Activated B cell treated with CpG ODN at 0.5 μM for 24 hours (primary cell): ENCODE data around the gene PIP5K1B. TPM values are rescaled to one million over a fixed set of nuclear protein-coding genes. Genes with fewer than 3 reads are reported as not detected.
"Not testable (repeated sequence)": the region's sequence is repeated elsewhere in the genome, so short reads cannot be mapped to it uniquely, and the experiment has no call there.

Experiments
- ATAC-seq: fragments of 200-7000 bp; cut with Tn5 transposase; one replicate; pipeline ENCODE4 v1.10.0; 2021; ENCODE audit warnings: low read depth, mild to moderate bottlenecking, moderate library complexity
- CTCF ChIA-PET: fragments of 350-600 bp; sonication (Branson Sonifier 250); formaldehyde crosslinking; loops from one replicate; lab custom pipeline; 2021; ENCODE audit warnings: antibody characterized with exemption; lab: Charles Lee
- POLR2A ChIA-PET: fragments of 350-600 bp; sonication (Branson Sonifier 250); formaldehyde crosslinking; loops from one replicate; lab custom pipeline; 2021; ENCODE audit warnings: antibody characterized with exemption; lab: Charles Lee
- DNase-seq: peaks from one replicate; pipeline ENCODE4 v3.0.0; 2022
- H3K27ac Mint-ChIP-seq: one replicate; pipeline ENCODE4 v1.8.0; 2020; ENCODE audit warnings: mixed read lengths
- H3K27me3 Mint-ChIP-seq: one replicate; pipeline ENCODE4 v1.8.0; 2021; ENCODE audit warnings: mixed read lengths
- H3K36me3 Mint-ChIP-seq: one replicate; pipeline ENCODE4 v1.8.0; 2021; ENCODE audit warnings: low read depth, mixed read lengths
- H3K4me1 Mint-ChIP-seq: one replicate; pipeline ENCODE4 v1.8.0; 2021; ENCODE audit warnings: mixed read lengths
- H3K4me3 Mint-ChIP-seq: one replicate; pipeline ENCODE4 v1.8.0; 2020; ENCODE audit warnings: mild to moderate bottlenecking, mixed read lengths
- H3K9me3 Mint-ChIP-seq: one replicate; pipeline ENCODE4 v1.8.0; 2020; ENCODE audit warnings: mixed read lengths
- CTCF ChIP-seq: fragments of 200-600 bp; IDR thresholded peaks from one replicate; pipeline ENCODE4 v1.8.0; 2022; ENCODE audit warnings: antibody characterized with exemption, mild to moderate bottlenecking
- intact Hi-C: fragments of 100-400 bp; cut with micrococcal nuclease; formaldehyde crosslinking; loops from one replicate; pipeline ENCODE4 v1.15.1; 2024
- total RNA-seq: library from RNA; stranded (reverse); gene quantifications from 2 replicates; pipeline ENCODE4 v1.2.3, GENCODE V29; 2022

PIP5K1B gene
- total RNA-seq, 1 donor from 2014 or later = 22.0 TPM

DNA sequence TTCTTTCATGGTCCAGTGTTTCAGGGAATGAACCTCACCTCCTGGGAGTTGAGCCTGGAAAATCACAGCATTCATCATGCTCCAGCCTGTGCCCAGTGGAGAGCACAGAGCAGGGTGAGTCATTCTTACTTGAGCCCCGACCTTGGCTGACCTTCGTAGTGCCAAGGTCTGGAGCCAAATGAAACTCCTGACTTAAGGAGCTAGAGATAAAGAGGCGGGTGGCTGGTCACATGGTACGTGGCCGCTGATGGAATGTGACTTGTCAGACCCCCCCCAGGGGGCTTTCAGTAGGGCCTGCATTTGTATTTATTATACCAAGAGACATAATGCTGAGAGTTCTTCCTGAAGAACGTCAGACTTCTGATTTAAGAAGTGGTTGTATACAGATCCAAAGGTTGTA lies 15.0 kb upstream of the PIP5K1B start:
- ChIA-PET POLR2A (no interaction called here), CTCF (no interaction called here)
- intact Hi-C loops = no loop called here
- ATAC-seq (no peak), DNase-seq (no peak)
- Mint-ChIP-seq H3K36me3 (no peaks in the 10 kb centered on the region), H3K27ac (no peak overlapping the region), H3K9me3 (no peaks in the 10 kb centered on the region), H3K27me3 (no peaks in the 10 kb centered on the region), H3K4me1 (peaks cover 9% of the 10 kb centered on the region), H3K4me3 (no peak overlapping the region)
- TF ChIP-seq CTCF = no peak

DNA sequence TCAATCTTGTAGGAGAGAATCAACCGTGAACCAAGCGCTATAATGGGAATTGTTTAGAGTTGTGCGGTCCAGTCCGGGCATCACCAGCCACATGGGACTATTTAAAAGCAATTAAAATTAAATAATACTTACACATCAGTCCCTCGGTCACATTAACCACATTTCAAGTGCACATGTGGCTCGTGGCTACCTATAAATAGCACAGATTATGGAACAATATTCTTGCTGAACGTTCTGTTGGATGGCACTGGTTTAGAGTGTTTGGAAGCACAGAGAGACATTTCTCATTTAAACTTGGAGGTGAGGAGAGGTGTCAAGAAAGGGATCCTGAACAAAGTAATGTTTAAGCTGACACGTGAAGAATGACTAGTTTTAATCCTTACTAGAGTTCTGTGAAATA lies 12.5 kb upstream of the PIP5K1B start:
- Mint-ChIP-seq H3K27me3 (no peaks in the 10 kb centered on the region), H3K27ac (no peak overlapping the region), H3K4me1 (no peaks in the 10 kb centered on the region), H3K9me3 (no peaks in the 10 kb centered on the region), H3K36me3 (no peaks in the 10 kb centered on the region), H3K4me3 (no peak overlapping the region)
- ATAC-seq = no peak
- DNase-seq = no peak
- no peak for TF ChIP-seq CTCF
- ChIA-PET POLR2A (no interaction called here), CTCF (no interaction called here)
- intact Hi-C loops = no loop called here

- DNase-seq = no peak
- CTCF ChIA-PET = no interaction called here
- intact Hi-C loops = no loop called here
- Mint-ChIP-seq H3K4me1 (peaks cover 9% of the 10 kb centered on the region), H3K36me3 (no peaks in the 10 kb centered on the region), H3K27ac (no peak overlapping the region), H3K9me3 (no peaks in the 10 kb centered on the region), H3K4me3 (no peak overlapping the region), H3K27me3 (peaks cover 2% of the 10 kb centered on the region)
- TF ChIP-seq CTCF = no peak
- no peak for ATAC-seq
- POLR2A ChIA-PET = no interaction called here
These were observed 10.9 kb upstream of the PIP5K1B start for GRCh38 chr9:68694125-68694524.

DNA sequence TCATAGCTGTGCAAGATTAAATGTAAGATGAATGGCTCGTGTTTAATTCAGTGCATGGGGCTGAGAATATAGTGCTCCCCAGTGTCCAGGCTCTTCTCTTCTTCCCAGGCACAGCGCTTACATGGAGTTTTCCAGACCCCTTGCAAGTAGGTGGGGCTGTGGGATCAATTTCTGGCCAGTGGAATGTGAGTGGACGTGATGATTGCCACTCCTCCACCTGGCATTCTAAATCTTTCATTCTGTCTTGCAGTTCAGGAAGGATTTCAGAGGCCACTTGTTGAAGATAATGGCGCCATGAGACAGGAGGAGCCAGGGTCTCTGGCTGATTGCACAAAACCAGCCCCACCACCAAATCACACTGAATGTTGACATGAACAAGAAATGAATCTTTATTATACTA lies 7.2 kb upstream of the PIP5K1B start:
- Mint-ChIP-seq H3K27me3 (peaks cover 4% of the 10 kb centered on the region), H3K36me3 (no peaks in the 10 kb centered on the region), H3K27ac (no peak overlapping the region), H3K4me3 (no peak overlapping the region), H3K9me3 (no peaks in the 10 kb centered on the region), H3K4me1 (peaks cover 13% of the 10 kb centered on the region)
- ATAC-seq = no peak
- no peak for TF ChIP-seq CTCF
- ChIA-PET POLR2A (no interaction called here), CTCF (interaction anchor here (1.3 kb wide), 1 partner anchor 12 kb away, joined by 6 read pairs; no protein-coding TSS in a partner anchor)
- intact Hi-C loops = no loop called here
- no peak for DNase-seq

- Mint-ChIP-seq H3K4me1 (peaks cover 17% of the 10 kb centered on the region), H3K27ac (no peak overlapping the region), H3K9me3 (no peaks in the 10 kb centered on the region), H3K27me3 (peaks cover 4% of the 10 kb centered on the region), H3K4me3 (no peak overlapping the region), H3K36me3 (no peaks in the 10 kb centered on the region)
- ChIA-PET CTCF (no interaction called here), POLR2A (no interaction called here)
- ATAC-seq (no peak), DNase-seq (no peak)
- intact Hi-C loops = no loop called here
- no peak for TF ChIP-seq CTCF
These were observed 6.0 kb upstream of the PIP5K1B start for GRCh38 chr9:68698943-68699509.

DNA sequence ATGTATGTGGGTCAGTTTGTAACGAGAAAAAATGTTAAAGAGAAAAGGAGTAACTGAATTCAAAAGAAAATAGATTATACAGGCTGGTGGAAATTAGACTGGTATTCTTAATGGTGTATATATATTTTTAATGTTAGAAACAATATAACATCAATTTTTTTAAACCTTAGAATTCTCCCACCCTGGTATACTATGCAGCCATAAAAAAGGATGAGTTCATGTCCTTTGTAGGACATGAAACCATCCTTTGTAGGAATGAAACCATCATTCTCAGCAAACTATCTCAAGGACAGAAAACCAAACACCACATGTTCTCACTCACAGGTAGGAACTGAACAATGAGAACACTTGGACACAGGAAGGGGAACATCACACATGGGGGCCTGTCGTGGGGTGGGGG lies 5.4 kb upstream of the PIP5K1B start:
- H3K27me3 Mint-ChIP-seq, DNase-seq, ATAC-seq, H3K4me3 Mint-ChIP-seq, H3K9me3 Mint-ChIP-seq, H3K27ac Mint-ChIP-seq, H3K36me3 Mint-ChIP-seq, intact Hi-C loops, POLR2A ChIA-PET, CTCF ChIA-PET: not testable (repeated sequence)
- H3K4me1 Mint-ChIP-seq = peaks cover 23% of the 10 kb centered on the region
